ENCODE measurements around the gene HNRNPF. TPM values are rescaled to one million over a fixed set of nuclear protein-coding genes. Genes with fewer than 3 reads are reported as not detected.
"Not testable (repeated sequence)": the region's sequence is repeated elsewhere in the genome, so short reads cannot be mapped to it uniquely, and the experiment has no call there.

The HNRNPF gene
- total RNA-seq, 1 donor from 2014 or later: 101 TPM

DNA sequence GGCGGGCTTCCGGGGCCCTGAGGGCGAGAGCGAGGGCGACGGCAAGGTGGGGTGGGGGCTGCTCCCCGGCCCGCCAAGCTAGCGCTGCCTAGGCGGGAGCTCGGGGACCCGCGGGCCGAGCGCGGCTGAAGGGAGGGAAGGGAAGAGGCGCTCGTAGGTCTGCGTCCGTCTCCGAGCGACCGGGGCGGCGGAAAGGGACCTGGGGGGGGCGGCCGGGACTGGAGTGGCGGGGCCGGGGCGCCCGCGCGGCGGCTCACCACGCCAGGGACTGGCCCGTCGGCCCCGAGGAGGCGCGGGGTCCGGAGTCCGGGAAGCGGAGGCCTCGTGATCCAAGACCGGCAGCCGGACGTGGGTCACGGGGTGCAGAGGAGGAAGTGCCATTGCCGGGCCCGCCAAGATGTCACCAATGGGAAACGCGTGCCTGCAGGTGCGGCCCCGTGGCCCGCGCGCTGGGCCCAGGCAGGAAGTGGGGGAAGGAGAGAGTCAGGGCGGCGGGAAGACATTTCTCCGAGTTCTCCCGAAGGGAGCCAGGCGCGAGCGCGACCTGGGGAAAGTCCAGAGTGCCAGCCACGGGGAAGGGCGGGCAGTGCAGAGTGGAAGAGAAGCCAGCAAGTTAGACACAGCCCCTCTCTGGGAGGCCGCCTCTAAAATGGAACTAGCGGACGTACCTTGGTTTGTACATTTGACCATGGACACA is 11.9 kb downstream of the HNRNPF start:
- peak; percentile 76 to 94 for DNase-seq (ENCODE audit: low spot score in 2 of 2)
- no peaks in the 10 kb centered on the region for H3K27me3 ChIP-seq
- H3K4me1 ChIP-seq: peaks cover 7 to 40% of the 10 kb centered on the region in 2 donors
- peak overlapping the region; percentile 97 to 99 for H3K27ac ChIP-seq
- H3K4me3 ChIP-seq: peak overlapping the region; percentile 75 to 81
- peaks cover 24 to 26% of the 10 kb centered on the region in 2 donors for H3K36me3 ChIP-seq
- TF ChIP-seq, protein P1, sequence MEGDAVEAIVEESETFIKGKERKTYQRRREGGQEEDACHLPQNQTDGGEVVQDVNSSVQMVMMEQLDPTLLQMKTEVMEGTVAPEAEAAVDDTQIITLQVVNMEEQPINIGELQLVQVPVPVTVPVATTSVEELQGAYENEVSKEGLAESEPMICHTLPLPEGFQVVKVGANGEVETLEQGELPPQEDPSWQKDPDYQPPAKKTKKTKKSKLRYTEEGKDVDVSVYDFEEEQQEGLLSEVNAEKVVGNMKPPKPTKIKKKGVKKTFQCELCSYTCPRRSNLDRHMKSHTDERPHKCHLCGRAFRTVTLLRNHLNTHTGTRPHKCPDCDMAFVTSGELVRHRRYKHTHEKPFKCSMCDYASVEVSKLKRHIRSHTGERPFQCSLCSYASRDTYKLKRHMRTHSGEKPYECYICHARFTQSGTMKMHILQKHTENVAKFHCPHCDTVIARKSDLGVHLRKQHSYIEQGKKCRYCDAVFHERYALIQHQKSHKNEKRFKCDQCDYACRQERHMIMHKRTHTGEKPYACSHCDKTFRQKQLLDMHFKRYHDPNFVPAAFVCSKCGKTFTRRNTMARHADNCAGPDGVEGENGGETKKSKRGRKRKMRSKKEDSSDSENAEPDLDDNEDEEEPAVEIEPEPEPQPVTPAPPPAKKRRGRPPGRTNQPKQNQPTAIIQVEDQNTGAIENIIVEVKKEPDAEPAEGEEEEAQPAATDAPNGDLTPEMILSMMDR (IDR thresholded peaks at IDR 0.05): no peak
- no peaks in the 10 kb centered on the region for H3K9me3 ChIP-seq
- intact Hi-C loops (cut with DNase I): loop anchor here (1.0 to 10.0 kb wide), 5 partner anchors 10 to 258 kb away; partner anchors contain the start of genes CSGALNACT2, ZNF239 and ZNF487

GRCh38 chr10:43396061-43396927 is 12.7 kb downstream of the HNRNPF start:
- Histone ChIP-seq H3K9me3 (no peaks in the 10 kb centered on the region), H3K27ac (peak overlapping the region; percentile 97 to 99), H3K4me1 (peaks cover 7 to 36% of the 10 kb centered on the region in 2 donors), H3K36me3 (peaks cover 31 to 34% of the 10 kb centered on the region in 2 donors), H3K4me3 (peak overlapping the region; percentile 75 to 81), H3K27me3 (no peaks in the 10 kb centered on the region)
- TF ChIP-seq, protein P1 (IDR thresholded peaks at IDR 0.05): no peak
- intact Hi-C loops (cut with DNase I): loop anchor here (1.0 to 10.0 kb wide), 5 partner anchors 11 to 257 kb away; partner anchors contain the start of genes CSGALNACT2, ZNF239 and ZNF487
- DNase-seq (ENCODE audit: low spot score in 2 of 2): peak in 1 of 2 donors; percentile 87

DNA sequence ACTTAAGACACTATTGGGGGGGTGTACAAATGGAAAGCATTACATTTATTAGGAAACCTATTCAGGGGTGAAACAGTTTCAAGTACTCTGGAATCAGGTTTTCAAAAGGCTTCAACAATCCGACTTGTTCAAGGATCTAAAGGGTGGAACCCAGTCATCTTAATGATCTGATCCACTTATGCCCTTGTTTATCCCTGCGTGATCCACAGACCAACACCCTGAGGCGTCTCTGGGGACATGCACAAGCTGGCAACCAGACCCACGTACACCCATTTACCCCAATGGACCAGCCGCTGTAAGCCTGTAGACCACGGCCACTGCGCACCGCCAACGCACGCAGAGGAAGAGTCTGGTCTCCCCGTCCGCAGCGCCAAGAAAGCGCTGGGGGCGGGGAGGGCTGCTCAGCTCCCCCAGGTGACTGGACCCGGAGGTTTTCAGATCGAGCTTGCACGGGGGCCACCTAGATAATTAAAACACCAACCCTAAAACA is 13.4 kb downstream of the HNRNPF start:
- TF ChIP-seq, protein P1 (IDR thresholded peaks at IDR 0.05): no peak
- H3K4me1 ChIP-seq: peaks cover 7 to 36% of the 10 kb centered on the region in 2 donors
- peak overlapping the region; percentile 97 to 99 for H3K27ac ChIP-seq
- peaks cover 38 to 41% of the 10 kb centered on the region in 2 donors for H3K36me3 ChIP-seq
- H3K27me3 ChIP-seq: no peaks in the 10 kb centered on the region
- DNase-seq (ENCODE audit: low spot score in 2 of 2): no peak
- H3K4me3 ChIP-seq: peak overlapping the region; percentile 75 to 81
- intact Hi-C loops (cut with DNase I): loop anchor here (1.0 to 10.0 kb wide), 5 partner anchors 12 to 257 kb away; partner anchors contain the start of genes CSGALNACT2, ZNF239 and ZNF487
- H3K9me3 ChIP-seq: no peaks in the 10 kb centered on the region

GRCh38 chr10:43394868-43395267 is 14.1 kb downstream of the HNRNPF start:
- intact Hi-C loops (cut with DNase I): loop anchor here (10.0 kb wide), 1 partner anchor 180 kb away; the partner anchor contains the start of gene ZNF239
- TF ChIP-seq, protein P1 (IDR thresholded peaks at IDR 0.05): no peak
- Histone ChIP-seq H3K36me3 (peaks cover 44 to 48% of the 10 kb centered on the region in 2 donors), H3K27me3 (no peaks in the 10 kb centered on the region), H3K4me1 (peaks cover 7 to 36% of the 10 kb centered on the region in 2 donors), H3K27ac (peak overlapping the region in 1 of 2 donors; percentile 18), H3K4me3 (no peak overlapping the region), H3K9me3 (no peaks in the 10 kb centered on the region)
- DNase-seq (ENCODE audit: low spot score in 2 of 2): no peak

DNA sequence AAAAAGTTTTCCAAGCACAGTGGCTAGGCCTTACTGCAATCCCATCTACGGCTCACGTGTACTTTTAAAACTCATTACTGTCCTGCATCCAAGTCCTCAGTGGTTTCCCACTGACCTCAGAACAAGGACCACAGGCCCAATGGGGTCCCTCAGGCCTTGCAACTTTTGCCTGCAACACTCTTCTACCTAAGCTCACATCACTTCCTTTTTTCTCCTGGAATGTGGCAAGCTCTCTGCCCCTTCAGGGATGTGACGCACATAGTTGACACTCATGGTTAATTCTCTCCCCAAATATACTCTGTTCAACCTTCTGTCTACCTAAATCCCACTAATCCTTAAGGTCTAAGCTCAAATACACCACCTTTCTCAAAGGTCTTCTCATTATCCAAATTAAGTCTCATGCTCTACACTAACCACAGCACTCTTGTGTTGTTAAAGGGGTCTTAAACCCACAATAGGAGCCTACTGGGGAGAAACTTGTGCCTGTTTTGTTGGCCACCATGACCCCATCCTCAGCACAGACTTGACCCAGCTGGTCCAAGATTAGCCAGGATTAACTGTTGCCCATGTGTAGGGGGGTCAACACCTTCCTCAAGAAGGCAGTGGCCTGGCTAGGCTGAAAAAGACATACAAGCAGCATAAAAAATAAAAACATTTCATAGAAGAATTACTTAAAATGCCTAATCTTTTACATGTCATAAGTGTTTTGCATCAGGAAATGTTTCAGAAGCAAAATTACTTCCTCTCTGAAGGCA is 15.2 kb downstream of the HNRNPF start:
- no peak for DNase-seq (ENCODE audit: low spot score in 2 of 2)
- no peaks in the 10 kb centered on the region for H3K27me3 ChIP-seq
- intact Hi-C loops (cut with DNase I): loop anchor here (10.0 kb wide), 1 partner anchor 181 kb away; the partner anchor contains the start of gene ZNF239
- no peak overlapping the region for H3K27ac ChIP-seq
- peaks cover 49 to 58% of the 10 kb centered on the region in 2 donors for H3K36me3 ChIP-seq
- no peak overlapping the region for H3K4me3 ChIP-seq
- peaks cover 7 to 27% of the 10 kb centered on the region in 2 donors for H3K4me1 ChIP-seq
- H3K9me3 ChIP-seq: no peaks in the 10 kb centered on the region
- TF ChIP-seq, protein P1 (IDR thresholded peaks at IDR 0.05): no peak

GRCh38 chr10:43393186-43393585 is 15.8 kb downstream of the HNRNPF start:
- not testable (repeated sequence) for H3K4me3 ChIP-seq; DNase-seq (ENCODE audit: low spot score in 2 of 2); H3K27me3 ChIP-seq; H3K27ac ChIP-seq; H3K9me3 ChIP-seq
- Histone ChIP-seq H3K4me1 (peaks cover 6 to 21% of the 10 kb centered on the region in 2 donors), H3K36me3 (peaks cover 54 to 63% of the 10 kb centered on the region in 2 donors)
- intact Hi-C loops (cut with DNase I): loop anchor here (10.0 kb wide), 1 partner anchor 182 kb away; the partner anchor contains the start of gene ZNF239

Data from ascending aorta (tissue), 2 donors.